Retinal pigment epithelial cell (primary cell): Measurements from ENCODE around the gene ANGEL2.
"Not testable (repeated sequence)": the region's sequence is repeated elsewhere in the genome, so short reads cannot be mapped to it uniquely, and the experiment has no call there.

Source experiments
- DNase-seq: peaks from one replicate; pipeline ENCODE4 v3.0.0-alpha.2; 2010; ENCODE audit warnings: low read depth
- H3K4me3 ChIP-seq: 2 replicates; pipeline ENCODE4 v1.5.1; 2011; ENCODE audit warnings: mild to moderate bottlenecking, low read length, control low read depth, moderate library complexity
- CTCF ChIP-seq: conservative IDR thresholded peaks from 2 replicates; pipeline ENCODE4 v1.5.1; 2011; ENCODE audit warnings: low read depth, low read length, control low read depth, inconsistent platforms

Gene ANGEL2

GRCh38 chr1:213041443-213041842 is 25.8 kb upstream of the ANGEL2 start:
- no peak for TF ChIP-seq CTCF
- peak; percentile 11 for DNase-seq

GRCh38 chr1:213035573-213035972 is 19.9 kb upstream of the ANGEL2 start:
- H3K4me3 ChIP-seq = no peak overlapping the region
- DNase-seq = no peak
- no peak for TF ChIP-seq CTCF

More at GRCh38 chr1:213041443-213041842, 25.8 kb upstream of the ANGEL2 start:
- no peak overlapping the region for H3K4me3 ChIP-seq

DNA sequence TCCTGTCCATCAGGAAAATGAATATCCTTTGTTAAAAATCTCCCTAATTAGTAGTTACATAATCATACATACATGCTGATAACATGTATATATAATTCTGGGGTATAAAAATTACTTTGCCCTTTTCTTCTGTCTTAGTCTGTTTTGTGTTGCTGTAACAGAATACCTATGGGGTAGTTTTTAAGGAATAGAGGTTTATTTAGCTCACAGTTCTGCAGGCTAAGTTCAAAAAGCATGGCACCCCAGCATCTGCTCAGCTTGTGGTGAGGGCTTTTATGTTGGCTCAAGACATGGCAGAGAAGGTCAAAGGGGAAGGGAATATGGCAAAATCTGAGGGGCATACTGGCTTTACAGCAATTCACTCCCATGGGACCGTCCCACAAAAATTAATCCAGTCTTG is 19.0 kb upstream of the ANGEL2 start:
- TF ChIP-seq CTCF = no peak
- DNase-seq = no peak
- H3K4me3 ChIP-seq = no peak overlapping the region

- H3K4me3 ChIP-seq = no peak overlapping the region
- DNase-seq = no peak
- TF ChIP-seq CTCF = no peak
Measured at GRCh38 chr1:213032651-213033050, 17.0 kb upstream of the ANGEL2 start.

- not testable (repeated sequence) for DNase-seq, H3K4me3 ChIP-seq
Measured at GRCh38 chr1:213027024-213027423, 11.4 kb upstream of the ANGEL2 start.

GRCh38 chr1:213020016-213020415 is 4.3 kb upstream of the ANGEL2 start:
- no peak overlapping the region for H3K4me3 ChIP-seq
- TF ChIP-seq CTCF = no peak
- no peak for DNase-seq

- TF ChIP-seq CTCF = no peak
- H3K4me3 ChIP-seq = no peak overlapping the region
Measured at GRCh38 chr1:213019450-213019849, 3.8 kb upstream of the ANGEL2 start.

More at GRCh38 chr1:213019450-213019849, 3.8 kb upstream of the ANGEL2 start:
- no peak for DNase-seq
